Mesendoderm (in vitro differentiated cells): ENCODE results near the gene RNF148.
"Not testable (repeated sequence)": the region's sequence is repeated elsewhere in the genome, so short reads cannot be mapped to it uniquely, and the experiment has no call there.

Experiments
- DNase-seq: peaks from one replicate; pipeline ENCODE4 v3.0.0; 2013
- H2AK5ac ChIP-seq: 2 replicates; pipeline ENCODE4 v1.6.1; 2013; ENCODE audit warnings: low read length, inconsistent platforms
- H2BK120ac ChIP-seq: 2 replicates; pipeline ENCODE4 v1.6.1; 2013; ENCODE audit warnings: low read depth, mild to moderate bottlenecking, low read length, moderate library complexity, mixed read lengths
- H2BK15ac ChIP-seq: replicated peaks from 2 replicates; pipeline ENCODE4 v1.6.1; 2013; ENCODE audit warnings: low read depth, mild to moderate bottlenecking, moderate library complexity
- H2BK5ac ChIP-seq: 2 replicates; pipeline ENCODE4 v1.6.1; 2013; ENCODE audit warnings: low read length, inconsistent platforms
- H3K18ac ChIP-seq: 2 replicates; pipeline ENCODE4 v1.6.1; 2013; ENCODE audit warnings: mild to moderate bottlenecking, low read length, mixed read lengths
- H3K23ac ChIP-seq: one replicate; pipeline ENCODE4 v1.6.1; 2013; ENCODE audit warnings: low read length
- H3K27ac ChIP-seq: 2 replicates; pipeline ENCODE4 v1.5.1; 2013; ENCODE audit warnings: low read depth, mild to moderate bottlenecking, inconsistent platforms, low read length, moderate library complexity
- H3K27me3 ChIP-seq: 2 replicates; pipeline ENCODE4 v1.6.1; 2013; ENCODE audit warnings: low read length, control low read depth, mild to moderate bottlenecking, inconsistent platforms; ENCODE audit not compliant: insufficient read depth, poor library complexity
- H3K36me3 ChIP-seq: 2 replicates; pipeline ENCODE4 v1.6.1; 2013; ENCODE audit warnings: low read length, inconsistent platforms; ENCODE audit not compliant: control insufficient read depth, insufficient read depth
- H3K4ac ChIP-seq: one replicate; pipeline ENCODE4 v1.6.1; 2013; ENCODE audit warnings: low read depth, mild to moderate bottlenecking, low read length, moderate library complexity
- H3K4me1 ChIP-seq: 2 replicates; pipeline ENCODE4 v1.6.1; 2013; ENCODE audit warnings: low read depth, low read length, inconsistent platforms; ENCODE audit not compliant: control insufficient read depth
- H3K4me2 ChIP-seq: 2 replicates; pipeline ENCODE4 v1.6.1; 2013; ENCODE audit warnings: low read length
- H3K4me3 ChIP-seq: 2 replicates; pipeline ENCODE4 v1.5.1; 2013; ENCODE audit warnings: mild to moderate bottlenecking, low read length
- H3K56ac ChIP-seq: one replicate; pipeline ENCODE4 v1.6.1; 2013; ENCODE audit warnings: low read length
- H3K79me1 ChIP-seq: 2 replicates; pipeline ENCODE4 v1.6.1; 2013; ENCODE audit warnings: low read length, inconsistent platforms
- H3K79me2 ChIP-seq: 2 replicates; pipeline ENCODE4 v1.6.1; 2013; ENCODE audit warnings: mild to moderate bottlenecking, low read length; ENCODE audit not compliant: control insufficient read depth, insufficient read depth
- H3K9ac ChIP-seq: 2 replicates; pipeline ENCODE4 v1.6.1; 2013; ENCODE audit warnings: low read length, inconsistent platforms
- H4K5ac ChIP-seq: one replicate; pipeline ENCODE4 v1.6.1; 2013; ENCODE audit warnings: low read length
- H4K8ac ChIP-seq: one replicate; pipeline ENCODE4 v1.6.1; 2013; ENCODE audit warnings: low read depth, mild to moderate bottlenecking, control low read depth, low read length, moderate library complexity
- WGBS: extraction: QIAGEN DNeasy Blood & Tissue Kit; methylation state at CpG from one replicate; pipeline ENCODE4 v1.1.7; 2013; ENCODE audit warnings: low lambda C conversion rate, missing lambda C conversion rate; ENCODE audit not compliant: insufficient coverage; ENCODE audit errors: extremely low coverage; 5-methylcytosine and 5-hydroxymethylcytosine counted together

RNF148 gene

GRCh38 chr7:122681186-122681585, 21.5 kb downstream of the RNF148 start:
- H3K4me2 ChIP-seq, DNase-seq, H3K56ac ChIP-seq, H2AK5ac ChIP-seq, H3K27ac ChIP-seq, H3K18ac ChIP-seq, H2BK5ac ChIP-seq, H3K4me3 ChIP-seq, H3K79me2 ChIP-seq, H3K4ac ChIP-seq, H3K27me3 ChIP-seq, H4K5ac ChIP-seq, H2BK15ac ChIP-seq, H2BK120ac ChIP-seq, H4K8ac ChIP-seq, H3K79me1 ChIP-seq, H3K23ac ChIP-seq, H3K9ac ChIP-seq, H3K4me1 ChIP-seq, H3K36me3 ChIP-seq: not testable (repeated sequence)
- no CpG with 5 or more reads among the region's 16 CpGs for WGBS

GRCh38 chr7:122679813-122680212, 22.9 kb downstream of the RNF148 start:
- Histone ChIP-seq H3K18ac (no peak overlapping the region), H4K5ac (no peak overlapping the region), H2BK120ac (no peak overlapping the region), H3K4me3 (no peak overlapping the region), H2BK5ac (no peak overlapping the region), H3K4ac (no peak overlapping the region), H3K4me1 (peaks cover 4% of the 10 kb centered on the region), H4K8ac (no peak overlapping the region), H3K79me2 (no peaks in the 10 kb centered on the region), H3K36me3 (no peaks in the 10 kb centered on the region), H3K23ac (no peak overlapping the region), H3K27ac (no peak overlapping the region), H2AK5ac (no peak overlapping the region), H3K4me2 (no peak overlapping the region), H3K27me3 (no peaks in the 10 kb centered on the region), H3K56ac (no peak overlapping the region), H2BK15ac (no peak overlapping the region), H3K9ac (no peak overlapping the region), H3K79me1 (no peaks in the 10 kb centered on the region)
- WGBS, result 100% methylated on average over 1 of the region's 1 CpG
- no peak for DNase-seq

- H3K4me1 ChIP-seq, H3K27me3 ChIP-seq, H3K18ac ChIP-seq, H3K23ac ChIP-seq, H3K79me1 ChIP-seq, H3K56ac ChIP-seq, H3K27ac ChIP-seq, H2BK5ac ChIP-seq, H4K8ac ChIP-seq, H3K4me3 ChIP-seq, H3K4ac ChIP-seq, H3K9ac ChIP-seq, H2BK120ac ChIP-seq, H2BK15ac ChIP-seq, H3K36me3 ChIP-seq, H3K4me2 ChIP-seq, H3K79me2 ChIP-seq, H4K5ac ChIP-seq, H2AK5ac ChIP-seq: not testable (repeated sequence)
- peak; percentile 96 for DNase-seq
- no CpG with 5 or more reads among the region's 9 CpGs for WGBS
Observed at GRCh38 chr7:122679269-122679709, 23.4 kb downstream of the RNF148 start.

GRCh38 chr7:122677149-122677548, 25.6 kb downstream of the RNF148 start:
- Histone ChIP-seq H3K4ac (no peak overlapping the region), H3K4me2 (no peak overlapping the region), H3K79me1 (no peaks in the 10 kb centered on the region), H2BK15ac (no peak overlapping the region), H3K36me3 (no peaks in the 10 kb centered on the region), H3K27ac (no peak overlapping the region), H4K8ac (no peak overlapping the region), H3K27me3 (no peaks in the 10 kb centered on the region), H3K23ac (no peak overlapping the region), H3K9ac (no peak overlapping the region), H2BK120ac (no peak overlapping the region), H4K5ac (no peak overlapping the region), H3K18ac (no peak overlapping the region), H2BK5ac (no peak overlapping the region), H3K79me2 (no peaks in the 10 kb centered on the region), H3K4me3 (no peak overlapping the region), H3K4me1 (peaks cover 5% of the 10 kb centered on the region), H3K56ac (no peak overlapping the region), H2AK5ac (no peak overlapping the region)
- no peak for DNase-seq
- no CpG with 5 or more reads among the region's 1 CpG for WGBS

- H4K5ac ChIP-seq, result no peak overlapping the region
- no peak overlapping the region for H2BK120ac ChIP-seq
- no peak overlapping the region for H2BK5ac ChIP-seq
- no peak overlapping the region for H4K8ac ChIP-seq
- no peak overlapping the region for H3K27ac ChIP-seq
- no peak for DNase-seq
- no peak overlapping the region for H3K9ac ChIP-seq
- H3K23ac ChIP-seq, result no peak overlapping the region
- H2BK15ac ChIP-seq, result no peak overlapping the region
- no peaks in the 10 kb centered on the region for H3K79me2 ChIP-seq
- peaks cover 6% of the 10 kb centered on the region for H3K4me1 ChIP-seq
- no peak overlapping the region for H3K4ac ChIP-seq
- H3K36me3 ChIP-seq, result no peaks in the 10 kb centered on the region
- WGBS, result no CpG with 5 or more reads among the region's 2 CpGs
- no peak overlapping the region for H3K18ac ChIP-seq
- no peaks in the 10 kb centered on the region for H3K79me1 ChIP-seq
- H3K4me2 ChIP-seq, result no peak overlapping the region
- no peak overlapping the region for H3K4me3 ChIP-seq
- no peaks in the 10 kb centered on the region for H3K27me3 ChIP-seq
- no peak overlapping the region for H2AK5ac ChIP-seq
- no peak overlapping the region for H3K56ac ChIP-seq
Observed at GRCh38 chr7:122676466-122676865, 26.3 kb downstream of the RNF148 start.

GRCh38 chr7:122675621-122676020, 27.1 kb downstream of the RNF148 start:
- Histone ChIP-seq H3K4me1 (peaks cover 7% of the 10 kb centered on the region), H3K4me3 (no peak overlapping the region), H3K27ac (no peak overlapping the region), H3K18ac (no peak overlapping the region), H3K79me2 (no peaks in the 10 kb centered on the region), H2BK5ac (no peak overlapping the region), H3K36me3 (no peaks in the 10 kb centered on the region), H4K8ac (no peak overlapping the region), H3K23ac (no peak overlapping the region), H2BK120ac (no peak overlapping the region), H3K27me3 (no peaks in the 10 kb centered on the region), H3K4me2 (no peak overlapping the region), H2BK15ac (no peak overlapping the region), H3K9ac (no peak overlapping the region), H2AK5ac (no peak overlapping the region), H3K79me1 (no peaks in the 10 kb centered on the region), H4K5ac (no peak overlapping the region), H3K4ac (no peak overlapping the region), H3K56ac (no peak overlapping the region)
- DNase-seq, result no peak
- WGBS, result no CpG with 5 or more reads among the region's 7 CpGs
